SK-N-SH (cell line): ENCODE results near the gene LIX1L. TPM values are rescaled to one million over a fixed set of nuclear protein-coding genes. Genes with fewer than 3 reads are reported as not detected.

Experiments used
- CTCF ChIA-PET: fragments of 300-600, 350-600 bp; formaldehyde crosslinking; extraction: SDS; loops from one replicate; lab custom pipeline; 2021; lab: Yijun Ruan, JAX
- POLR2A ChIA-PET: fragments of 350-600 bp; sonication (Branson Sonifier 250); formaldehyde crosslinking; extraction: SDS; loops from one replicate; lab custom pipeline; 2020; ENCODE audit warnings: antibody characterized with exemption, inconsistent platforms; lab: Yijun Ruan, JAX
- DNase-seq: peaks from one replicate; pipeline ENCODE4 v3.0.0; 2012
- H2AFZ ChIP-seq: fragments of 200-600 bp; sonication (generic); 2 replicates; pipeline ENCODE4 v1.8.1; 2016; ENCODE audit warnings: antibody characterized with exemption, mild to moderate bottlenecking, low read depth
- H3F3A ChIP-seq: fragments of 200-600 bp; sonication (generic); replicated peaks from 2 replicates; pipeline ENCODE3; 2016; ENCODE audit warnings: antibody characterized with exemption, mild to moderate bottlenecking; ENCODE audit not compliant: insufficient read depth
- H3K27ac ChIP-seq, 2 experiments: fragments of 200-500 bp in 1 of 2; fragments of 200-600 bp in 1 of 2; sonication (Bioruptor generic) in 1 of 2; sonication (generic), shearing (Covaris generic) in 1 of 2; 2 replicates each; pipeline versions ENCODE4 v1.5.1 to v1.6.1; 2014 to 2016; ENCODE audit warnings: low read depth in 2 of 2, inconsistent platforms in 1 of 2, low read length in 1 of 2, mild to moderate bottlenecking in 1 of 2, mixed read lengths in 1 of 2
- H3K27me3 ChIP-seq: fragments of 200-600 bp; sonication (generic), shearing (Covaris generic); 2 replicates; pipeline ENCODE4 v1.6.1; 2016; ENCODE audit warnings: mixed run types; ENCODE audit not compliant: insufficient read depth
- H3K36me3 ChIP-seq, 2 experiments: fragments of 200-500 bp in 1 of 2; fragments of 200-600 bp in 1 of 2; sonication (Bioruptor generic) in 1 of 2; sonication (generic) in 1 of 2; replicated peaks in 1 of 2; 2 replicates each; pipeline versions ENCODE3 to v1.5.1; 2014 to 2016; ENCODE audit warnings: low read length in 1 of 2, mild to moderate bottlenecking in 1 of 2; ENCODE audit not compliant: insufficient read depth in 2 of 2, control insufficient read depth in 1 of 2
- H3K4me1 ChIP-seq, 2 experiments: fragments of 200-500 bp in 1 of 2; fragments of 200-600 bp in 1 of 2; sonication (Bioruptor generic) in 1 of 2; sonication (generic), shearing (Covaris generic) in 1 of 2; 2 replicates each; pipeline versions ENCODE4 v1.5.1 to v1.6.1; 2014 to 2016; ENCODE audit warnings: low read depth in 1 of 2, low read length in 1 of 2, mixed run types in 1 of 2; ENCODE audit not compliant: insufficient read depth in 2 of 2, control insufficient read depth in 1 of 2
- H3K4me2 ChIP-seq: fragments of 200-600 bp; sonication (generic), shearing (Covaris generic); 2 replicates; pipeline ENCODE4 v1.6.1; 2017; ENCODE audit warnings: mixed run types
- H3K4me3 ChIP-seq, 2 experiments: fragments of 200-500 bp in 1 of 2; fragments of 200-600 bp in 1 of 2; sonication (Bioruptor generic) in 1 of 2; sonication (generic), shearing (Covaris generic) in 1 of 2; 2 replicates each; pipeline versions ENCODE4 v1.5.1 to v1.8.1; 2014 to 2016; ENCODE audit warnings: low read depth in 2 of 2, inconsistent platforms in 1 of 2, low read length in 1 of 2, mild to moderate bottlenecking in 1 of 2, mixed read lengths in 1 of 2, moderate library complexity in 1 of 2
- H3K79me2 ChIP-seq: fragments of 200-600 bp; sonication (generic); 2 replicates; pipeline ENCODE4 v1.8.1; 2017; ENCODE audit warnings: mild to moderate bottlenecking; ENCODE audit not compliant: insufficient read depth
- H3K9ac ChIP-seq: fragments of 200-600 bp; sonication (generic); 2 replicates; pipeline ENCODE4 v1.6.1; 2017; ENCODE audit warnings: mixed run types
- H3K9me2 ChIP-seq: fragments of 200-600 bp; sonication (generic); 2 replicates; pipeline ENCODE4 v1.6.1; 2017; ENCODE audit warnings: mixed run types
- H3K9me3 ChIP-seq: fragments of 200-600 bp; sonication (generic); 2 replicates; pipeline ENCODE4 v1.6.1; 2017; ENCODE audit warnings: mixed run types, mild to moderate bottlenecking, moderate library complexity
- H4K20me1 ChIP-seq: fragments of 200-600 bp; sonication (generic); 2 replicates; pipeline ENCODE4 v1.6.1; 2017; ENCODE audit warnings: mild to moderate bottlenecking, mixed run types; ENCODE audit not compliant: insufficient read depth
- CTCF ChIP-seq: fragments of 200-600 bp; sonication (generic); IDR thresholded peaks from 2 replicates; pipeline ENCODE4 v1.6.1; 2017; ENCODE audit warnings: antibody characterized with exemption, mild to moderate bottlenecking, moderate library complexity
- EZH2phosphoT487 ChIP-seq: fragments of 200-600 bp; sonication (generic); IDR thresholded peaks from 2 replicates; pipeline ENCODE4 v1.6.1; 2017; ENCODE audit warnings: low read depth, mixed run types, mild to moderate bottlenecking, antibody characterized with exemption, moderate library complexity, borderline replicate concordance
- FOXJ3 ChIP-seq: sonication (generic); formaldehyde crosslinking; IDR thresholded peaks from 2 replicates; pipeline ENCODE4 v1.5.1; 2020; ENCODE audit warnings: mild to moderate bottlenecking, missing genetic modification reagents
- FOXM1 ChIP-seq: IDR thresholded peaks from 2 replicates; pipeline ENCODE4 v1.4.0; 2012; ENCODE audit warnings: low read depth, mild to moderate bottlenecking
- GATA2 ChIP-seq: sonication (generic); formaldehyde crosslinking; IDR thresholded peaks from 2 replicates; pipeline ENCODE4 v1.5.0; 2020; ENCODE audit warnings: mild to moderate bottlenecking, missing genetic modification reagents
- MXI1 ChIP-seq: IDR thresholded peaks from 2 replicates; pipeline ENCODE4 v1.6.1; 2012; ENCODE audit warnings: mild to moderate bottlenecking, low read depth, low read length, improper control_type of control experiment
- NRF1 ChIP-seq: IDR thresholded peaks from 2 replicates; pipeline ENCODE4 v1.6.1; 2012; ENCODE audit warnings: low read depth, mild to moderate bottlenecking, low read length
- RAD21 ChIP-seq: IDR thresholded peaks from 2 replicates; pipeline ENCODE4 v1.6.1; 2012; ENCODE audit warnings: mild to moderate bottlenecking, low read length
- RFX5 ChIP-seq: IDR thresholded peaks from 2 replicates; pipeline ENCODE4 v1.6.1; 2012; ENCODE audit warnings: mild to moderate bottlenecking, improper control_type of control experiment, low read length
- SIN3A ChIP-seq: IDR thresholded peaks from 2 replicates; pipeline ENCODE4 v1.6.1; 2012; ENCODE audit warnings: low read depth, mild to moderate bottlenecking, low read length, moderate library complexity, borderline replicate concordance
- TAF1 ChIP-seq: IDR thresholded peaks from 2 replicates; pipeline ENCODE4 v1.6.1; 2012; ENCODE audit warnings: low read depth, mild to moderate bottlenecking, low read length, moderate library complexity, borderline replicate concordance
- TCF12 ChIP-seq: IDR thresholded peaks from 2 replicates; pipeline ENCODE4 v1.4.0; 2012
- YY1 ChIP-seq: IDR thresholded peaks from 2 replicates; pipeline ENCODE4 v1.4.0; 2012; ENCODE audit warnings: low read depth, mild to moderate bottlenecking
- WGBS: methylation state at CpG from one replicate; pipeline ENCODE4 v1.1.6; 2017; ENCODE audit warnings: low lambda C conversion rate; 5-methylcytosine and 5-hydroxymethylcytosine counted together
- polyA plus RNA-seq, 3 experiments: library from polyadenylated mRNA; depleted of rRNA; stranded (reverse); fragments of >200 nt; gene quantifications; 2 replicates each; pipeline ENCODE4 v1.2.3, GENCODE V29; 2012
- TF ChIP-seq, protein P1 (sequence below): fragments of 150-350 bp; IDR thresholded peaks from 2 replicates; pipeline ENCODE4 v1.6.1; 2017; ENCODE audit warnings: antibody characterized with exemption, low read length, low read depth, borderline replicate concordance

Gene LIX1L
- polyA plus RNA-seq, 1 of the 3 experiments (the other 2 are of a cell fraction): 39.1 TPM

GRCh38 chr1:145942871-145943270 is 14.9 kb downstream of the LIX1L start:
- Histone ChIP-seq H3K9me2 (no peaks in the 10 kb centered on the region), H3F3A (no peaks in the 10 kb centered on the region), H3K9me3 (no peaks in the 10 kb centered on the region)
- no peak for TF ChIP-seq EZH2phosphoT487
- no peak for TF ChIP-seq FOXM1
- no peak for TF ChIP-seq RFX5
- TF ChIP-seq MXI1: no peak
- TF ChIP-seq NRF1: no peak
- no peak for TF ChIP-seq SIN3A
- no peak for TF ChIP-seq FOXJ3 (CRISPR knock-in tag)
- no peak for TF ChIP-seq YY1
- TF ChIP-seq, protein P1, sequence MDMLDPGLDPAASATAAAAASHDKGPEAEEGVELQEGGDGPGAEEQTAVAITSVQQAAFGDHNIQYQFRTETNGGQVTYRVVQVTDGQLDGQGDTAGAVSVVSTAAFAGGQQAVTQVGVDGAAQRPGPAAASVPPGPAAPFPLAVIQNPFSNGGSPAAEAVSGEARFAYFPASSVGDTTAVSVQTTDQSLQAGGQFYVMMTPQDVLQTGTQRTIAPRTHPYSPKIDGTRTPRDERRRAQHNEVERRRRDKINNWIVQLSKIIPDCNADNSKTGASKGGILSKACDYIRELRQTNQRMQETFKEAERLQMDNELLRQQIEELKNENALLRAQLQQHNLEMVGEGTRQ: no peak
- no peak for TF ChIP-seq TAF1
- TF ChIP-seq RAD21: no peak
- no peak for TF ChIP-seq TCF12
- no peak for TF ChIP-seq CTCF
- TF ChIP-seq, all 33 proteins: peak for 0
- Histone ChIP-seq H3K4me2 (no peak overlapping the region), H3K36me3 (peaks cover 20 to 28% of the 10 kb centered on the region in 2 experiments), H3K9ac (no peak overlapping the region), H3K27ac (no peak overlapping the region), H3K79me2 (peaks cover 36% of the 10 kb centered on the region), H3K4me1 (no peaks in the 10 kb centered on the region), H2AFZ (no peak overlapping the region), H3K4me3 (no peak overlapping the region), H3K27me3 (no peaks in the 10 kb centered on the region), H4K20me1 (no peaks in the 10 kb centered on the region)
- 90% methylated on average over 6 of the region's 6 CpGs for WGBS
- ChIA-PET POLR2A (interaction anchor here (0.9 kb wide), 1 partner anchor 15 kb away, joined by 3 read pairs; the partner anchor contains the start of gene LIX1L), CTCF (interaction anchor here (1.0 to 1.4 kb wide), 4 partner anchors 11 to 94 kb away, joined by 3 to 4 read pairs (median 4); no protein-coding TSS in a partner anchor)
- DNase-seq: no peak

DNA sequence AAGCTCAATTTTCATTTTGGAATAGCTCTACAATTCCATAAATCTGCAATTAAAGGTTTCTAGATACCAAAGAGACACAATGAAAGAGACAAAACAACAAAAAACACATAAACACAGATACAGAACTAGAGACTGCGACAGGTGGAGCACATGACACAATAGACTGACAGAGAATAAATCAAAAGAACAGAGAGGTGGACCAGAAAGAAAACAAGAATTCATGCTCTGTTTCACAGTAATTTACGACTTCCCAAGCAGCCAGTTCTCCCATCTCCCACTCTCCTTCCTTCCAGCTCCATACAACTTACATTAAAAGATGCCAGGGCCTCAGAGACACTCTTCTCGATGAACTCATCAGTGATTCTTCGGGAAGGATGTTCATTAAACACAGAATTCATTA is 15.4 kb downstream of the LIX1L start:
- Histone ChIP-seq H2AFZ (no peak overlapping the region), H3K27ac (no peak overlapping the region), H3K4me1 (no peaks in the 10 kb centered on the region), H3K36me3 (peaks cover 18 to 28% of the 10 kb centered on the region in 2 experiments), H3K4me3 (no peak overlapping the region), H3F3A (no peaks in the 10 kb centered on the region), H4K20me1 (no peaks in the 10 kb centered on the region), H3K9me3 (no peaks in the 10 kb centered on the region), H3K4me2 (no peak overlapping the region), H3K9me2 (no peaks in the 10 kb centered on the region), H3K79me2 (peaks cover 32% of the 10 kb centered on the region), H3K9ac (no peak overlapping the region), H3K27me3 (no peaks in the 10 kb centered on the region)
- ChIA-PET CTCF (interaction anchor here (1.2 to 2.1 kb wide), 3 partner anchors 11 to 35 kb away, joined by 4 to 8 read pairs (median 4); partner anchors contain the start of gene RBM8A), POLR2A (interaction anchor here (2.1 kb wide), 1 partner anchor 14 kb away, joined by 6 read pairs; the partner anchor contains the start of gene RBM8A)
- no peak for TF ChIP-seq MXI1
- no peak for TF ChIP-seq RFX5
- no peak for TF ChIP-seq GATA2 (CRISPR knock-in tag)
- TF ChIP-seq SIN3A: no peak
- no peak for DNase-seq
- WGBS: 89% methylated on average over 4 of the region's 4 CpGs
